IMR-90 (cell line): ENCODE data around the gene THAP12.

Experiments
- BHLHE40 ChIP-seq: fragments of 150-350 bp; IDR thresholded peaks from 2 replicates; pipeline ENCODE4 v1.6.1; 2016; ENCODE audit warnings: mild to moderate bottlenecking, low read depth, low read length
- CEBPB ChIP-seq: IDR thresholded peaks from 2 replicates; pipeline ENCODE4 v1.6.1; 2012; ENCODE audit warnings: low read depth, low read length, improper control_type of control experiment
- FOS ChIP-seq: fragments of 150-350 bp; IDR thresholded peaks from 2 replicates; pipeline ENCODE4 v1.6.1; 2016; ENCODE audit warnings: low read depth, low read length
- MAFK ChIP-seq: IDR thresholded peaks from 2 replicates; pipeline ENCODE4 v1.6.1; 2012; ENCODE audit warnings: low read depth, low read length, improper control_type of control experiment
- MAZ ChIP-seq: IDR thresholded peaks from 2 replicates; pipeline ENCODE4 v1.6.1; 2012; ENCODE audit warnings: low read depth, mild to moderate bottlenecking, low read length, improper control_type of control experiment, moderate library complexity, borderline replicate concordance
- MXI1 ChIP-seq: IDR thresholded peaks from 2 replicates; pipeline ENCODE4 v1.6.1; 2012; ENCODE audit warnings: low read depth, mild to moderate bottlenecking, low read length, moderate library complexity, borderline replicate concordance
- POLR2A ChIP-seq: IDR thresholded peaks from 2 replicates; pipeline ENCODE4 v1.6.1; 2012; ENCODE audit warnings: mild to moderate bottlenecking, low read depth, low read length
- RAD21 ChIP-seq: IDR thresholded peaks from 2 replicates; pipeline ENCODE4 v1.6.1; 2012; ENCODE audit warnings: low read length, improper control_type of control experiment
- RFX5 ChIP-seq: IDR thresholded peaks from 2 replicates; pipeline ENCODE4 v1.8.0; 2012; ENCODE audit warnings: low read depth, mild to moderate bottlenecking, low read length, moderate library complexity
- TF ChIP-seq, protein P1 (sequence below): conservative IDR thresholded peaks from 2 replicates; pipeline ENCODE4 v1.5.1; 2012; ENCODE audit warnings: mild to moderate bottlenecking, low read depth, low read length, improper control_type of control experiment
- TF ChIP-seq, protein P2 (sequence below): fragments of 150-350 bp; IDR thresholded peaks from 2 replicates; pipeline ENCODE4 v1.6.1; 2017; ENCODE audit warnings: mild to moderate bottlenecking, antibody characterized with exemption, low read length, low read depth

GRCh38 chr11:76424891-76425290 lies 44.0 kb upstream of the THAP12 start:
- TF ChIP-seq, protein P1, sequence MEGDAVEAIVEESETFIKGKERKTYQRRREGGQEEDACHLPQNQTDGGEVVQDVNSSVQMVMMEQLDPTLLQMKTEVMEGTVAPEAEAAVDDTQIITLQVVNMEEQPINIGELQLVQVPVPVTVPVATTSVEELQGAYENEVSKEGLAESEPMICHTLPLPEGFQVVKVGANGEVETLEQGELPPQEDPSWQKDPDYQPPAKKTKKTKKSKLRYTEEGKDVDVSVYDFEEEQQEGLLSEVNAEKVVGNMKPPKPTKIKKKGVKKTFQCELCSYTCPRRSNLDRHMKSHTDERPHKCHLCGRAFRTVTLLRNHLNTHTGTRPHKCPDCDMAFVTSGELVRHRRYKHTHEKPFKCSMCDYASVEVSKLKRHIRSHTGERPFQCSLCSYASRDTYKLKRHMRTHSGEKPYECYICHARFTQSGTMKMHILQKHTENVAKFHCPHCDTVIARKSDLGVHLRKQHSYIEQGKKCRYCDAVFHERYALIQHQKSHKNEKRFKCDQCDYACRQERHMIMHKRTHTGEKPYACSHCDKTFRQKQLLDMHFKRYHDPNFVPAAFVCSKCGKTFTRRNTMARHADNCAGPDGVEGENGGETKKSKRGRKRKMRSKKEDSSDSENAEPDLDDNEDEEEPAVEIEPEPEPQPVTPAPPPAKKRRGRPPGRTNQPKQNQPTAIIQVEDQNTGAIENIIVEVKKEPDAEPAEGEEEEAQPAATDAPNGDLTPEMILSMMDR: no peak
- TF ChIP-seq MAFK (no peak), BHLHE40 (no peak), POLR2A (no peak), FOS (no peak), RAD21 (no peak), CEBPB (no peak), RFX5 (no peak), MXI1 (no peak), MAZ (no peak)
- TF ChIP-seq, protein P2, sequence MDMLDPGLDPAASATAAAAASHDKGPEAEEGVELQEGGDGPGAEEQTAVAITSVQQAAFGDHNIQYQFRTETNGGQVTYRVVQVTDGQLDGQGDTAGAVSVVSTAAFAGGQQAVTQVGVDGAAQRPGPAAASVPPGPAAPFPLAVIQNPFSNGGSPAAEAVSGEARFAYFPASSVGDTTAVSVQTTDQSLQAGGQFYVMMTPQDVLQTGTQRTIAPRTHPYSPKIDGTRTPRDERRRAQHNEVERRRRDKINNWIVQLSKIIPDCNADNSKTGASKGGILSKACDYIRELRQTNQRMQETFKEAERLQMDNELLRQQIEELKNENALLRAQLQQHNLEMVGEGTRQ: no peak
